NCI-H446 (cell line): ENCODE measurements around the gene GSN.

Experiments used
- DNase-seq, 2 experiments: peaks; one replicate each; lab custom pipeline; 2025; lab: John Stamatoyannopoulos, UW

Gene GSN

GRCh38 chr9:121373011-121373729 is 105.2 kb downstream of the GSN start:
- no peak for DNase-seq

GRCh38 chr9:121376214-121376830 is 108.4 kb downstream of the GSN start:
- peak in 1 of 2 experiments; percentile 2 for DNase-seq

- DNase-seq = no peak
These were observed 112.9 kb downstream of the GSN start for GRCh38 chr9:121380846-121381245.
